ENCODE measurements around the gene CLDN20. TPM values are rescaled to one million over a fixed set of nuclear protein-coding genes. Genes with fewer than 3 reads are reported as not detected.

CLDN20 gene
- total and polyA plus RNA-seq, 2 of the 8 experiments (the other 6 are each of a cell fraction or from before 2014, with no cell fraction given) = not detected

DNA sequence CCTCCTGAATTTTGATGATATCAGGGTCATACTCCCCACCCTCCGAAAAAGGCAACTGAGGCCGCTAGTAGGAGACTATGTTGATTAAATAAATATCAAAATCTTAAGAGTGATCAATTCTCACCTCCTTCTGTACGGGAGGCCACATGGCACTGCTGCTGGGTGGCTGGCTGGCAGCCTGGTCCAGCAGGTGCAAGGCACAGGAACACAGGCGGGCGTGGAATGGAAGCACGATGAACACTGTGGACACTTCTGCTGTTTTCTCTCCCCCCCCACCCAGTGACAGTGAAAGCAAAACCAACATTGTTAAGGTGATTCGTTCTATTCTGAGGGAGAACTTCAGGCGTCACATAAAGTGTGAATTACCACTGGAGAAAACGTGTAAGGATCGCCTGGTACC, 9.7 kb upstream of the CLDN20 start (continued):
- TF ChIP-seq, protein P1, sequence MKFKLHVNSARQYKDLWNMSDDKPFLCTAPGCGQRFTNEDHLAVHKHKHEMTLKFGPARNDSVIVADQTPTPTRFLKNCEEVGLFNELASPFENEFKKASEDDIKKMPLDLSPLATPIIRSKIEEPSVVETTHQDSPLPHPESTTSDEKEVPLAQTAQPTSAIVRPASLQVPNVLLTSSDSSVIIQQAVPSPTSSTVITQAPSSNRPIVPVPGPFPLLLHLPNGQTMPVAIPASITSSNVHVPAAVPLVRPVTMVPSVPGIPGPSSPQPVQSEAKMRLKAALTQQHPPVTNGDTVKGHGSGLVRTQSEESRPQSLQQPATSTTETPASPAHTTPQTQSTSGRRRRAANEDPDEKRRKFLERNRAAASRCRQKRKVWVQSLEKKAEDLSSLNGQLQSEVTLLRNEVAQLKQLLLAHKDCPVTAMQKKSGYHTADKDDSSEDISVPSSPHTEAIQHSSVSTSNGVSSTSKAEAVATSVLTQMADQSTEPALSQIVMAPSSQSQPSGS (IDR thresholded peaks at IDR 0.05; ENCODE audit: low read length) = no peak
- TF ChIP-seq MAFK (IDR thresholded peaks at IDR 0.05; ENCODE audit: low read depth, low read length) (no peak), EP300 (IDR thresholded peaks at IDR 0.05; ENCODE audit: borderline replicate concordance in 1 of 2, low read depth in 2 of 2, low read length in 2 of 2) (no peak), RFX5 (IDR thresholded peaks at IDR 0.05; ENCODE audit: borderline replicate concordance, low read depth, low read length) (no peak), SP4 (IDR thresholded peaks at IDR 0.05; ENCODE audit: low read length) (no peak), PHF8 (conservative IDR thresholded peaks at IDR 0.05; ENCODE audit: low read depth, low read length) (no peak)

Measured in H1 (cell line).